Raji (cell line): ENCODE measurements around the gene MLLT6.

Source experiments
- POLR2A ChIP-seq: IDR thresholded peaks from 2 replicates; pipeline ENCODE4 v1.6.1; 2011; ENCODE audit warnings: low read depth, low read length, control low read depth; ENCODE audit not compliant: insufficient read depth

Gene MLLT6

DNA sequence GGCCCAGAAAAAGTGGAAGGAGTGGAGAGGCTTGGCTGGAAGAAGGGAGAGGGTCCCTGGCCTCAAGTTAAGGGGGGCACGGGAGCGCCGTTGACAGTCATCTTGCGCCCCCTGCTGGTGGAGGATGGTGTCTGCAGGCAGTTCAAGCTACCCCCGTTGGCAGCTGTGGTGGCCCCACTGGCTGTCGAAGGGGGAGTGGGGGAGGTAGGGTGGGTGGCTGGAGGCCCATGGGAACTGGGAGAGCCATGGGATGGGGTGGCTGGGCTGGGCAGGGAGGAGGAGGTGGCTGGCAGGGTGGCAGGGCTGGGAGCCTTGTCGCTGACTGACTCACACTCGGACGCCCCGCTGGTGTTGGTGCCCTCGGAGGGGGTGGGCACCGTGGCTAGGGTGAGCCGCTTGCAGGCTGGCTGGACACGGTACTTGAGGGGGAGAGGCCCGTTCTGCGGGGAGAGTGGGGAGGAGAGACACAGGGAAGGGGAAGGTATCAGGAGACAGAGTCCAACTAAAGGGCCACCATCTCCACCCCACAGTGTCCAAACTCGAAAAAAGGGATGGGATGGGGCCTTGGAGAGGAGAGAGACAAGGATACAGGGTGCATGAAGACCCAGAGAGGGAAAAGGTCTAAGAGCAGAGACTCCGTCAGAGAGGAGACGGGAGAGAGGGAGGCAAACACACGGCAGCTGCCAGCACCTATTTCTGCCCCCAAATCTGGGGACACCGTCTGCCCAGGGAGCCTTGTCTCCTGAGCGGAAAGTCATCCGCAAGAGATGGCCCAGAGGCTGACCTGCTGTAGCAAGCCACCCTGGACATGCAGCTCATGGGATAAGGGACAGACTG is 30.3 kb downstream of the MLLT6 start:
- peak; percentile 35; the same call in 1 of the 2 replicates for TF ChIP-seq POLR2A

DNA sequence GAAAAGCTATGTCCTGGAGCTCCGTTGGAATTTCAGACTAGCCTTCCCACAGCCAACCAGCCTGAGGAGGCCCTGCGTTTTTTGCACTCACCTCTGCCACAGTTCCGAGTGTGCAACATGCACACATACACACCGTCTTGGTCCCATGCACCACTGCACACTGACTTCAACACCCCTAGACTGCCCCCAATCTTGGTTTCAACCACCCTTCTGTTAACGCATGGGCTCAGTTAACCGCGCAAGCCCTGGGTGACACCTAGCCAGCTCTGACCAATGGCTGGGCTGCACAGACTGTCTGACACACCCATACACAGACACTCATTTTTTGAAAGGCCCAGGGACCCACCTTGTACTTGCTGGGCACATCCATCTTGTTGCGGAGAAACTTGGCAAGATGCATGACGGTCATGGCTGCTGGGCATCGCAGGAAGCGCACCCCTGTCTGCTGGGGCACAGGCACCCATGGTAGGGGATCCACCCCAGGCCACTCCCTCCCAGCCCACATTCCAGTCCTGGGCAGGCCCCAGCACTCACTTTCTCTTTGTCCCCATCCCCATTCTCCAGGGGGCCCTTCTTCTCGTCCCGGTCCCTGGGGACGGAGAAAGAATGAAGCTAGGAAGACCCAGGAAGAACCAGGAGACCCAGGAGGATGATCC is 33.1 kb downstream of the MLLT6 start:
- TF ChIP-seq POLR2A: 0 out of 2 replicates have a peak, but pooled peaks have one; percentile 25

DNA sequence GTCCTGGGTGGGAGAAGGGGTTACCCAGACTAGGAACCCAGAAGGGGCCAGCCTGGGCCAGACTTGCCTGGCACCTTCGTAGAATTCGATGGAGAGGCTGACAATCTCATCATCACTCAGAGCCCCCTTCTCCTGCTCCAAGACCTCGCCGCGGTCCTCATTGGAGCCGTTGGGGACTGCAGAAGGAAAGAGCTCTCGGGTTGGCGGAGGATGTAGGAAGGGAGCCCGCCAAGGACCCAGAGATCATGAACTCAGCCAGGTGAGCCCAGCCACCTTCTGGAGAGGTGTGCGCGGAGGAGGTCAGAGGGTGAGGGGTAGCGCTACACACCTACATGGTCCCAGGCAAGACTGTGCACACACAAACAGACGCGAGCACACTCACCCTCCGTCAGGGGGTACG is 33.6 kb downstream of the MLLT6 start:
- TF ChIP-seq POLR2A: no peak

DNA sequence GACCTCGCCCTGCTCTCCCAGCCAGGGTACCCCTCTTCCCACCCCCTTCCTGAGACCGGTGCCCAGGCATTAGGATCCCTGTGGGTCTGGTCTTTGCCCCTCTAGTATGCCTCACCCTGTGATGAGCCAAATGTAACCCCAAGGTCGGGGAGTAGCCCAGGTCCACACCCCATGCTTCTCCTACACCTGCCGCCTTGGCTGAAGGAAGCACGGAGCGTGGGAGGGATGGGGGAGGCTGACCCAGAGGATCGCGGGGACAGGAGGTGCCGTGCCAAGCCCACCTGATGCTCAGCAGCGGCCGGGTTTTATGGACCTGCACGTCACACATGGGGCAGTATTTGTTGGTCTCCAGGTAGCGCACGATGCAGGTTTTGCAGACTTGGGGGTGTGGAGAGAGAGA is 34.2 kb downstream of the MLLT6 start:
- TF ChIP-seq POLR2A: no peak

DNA sequence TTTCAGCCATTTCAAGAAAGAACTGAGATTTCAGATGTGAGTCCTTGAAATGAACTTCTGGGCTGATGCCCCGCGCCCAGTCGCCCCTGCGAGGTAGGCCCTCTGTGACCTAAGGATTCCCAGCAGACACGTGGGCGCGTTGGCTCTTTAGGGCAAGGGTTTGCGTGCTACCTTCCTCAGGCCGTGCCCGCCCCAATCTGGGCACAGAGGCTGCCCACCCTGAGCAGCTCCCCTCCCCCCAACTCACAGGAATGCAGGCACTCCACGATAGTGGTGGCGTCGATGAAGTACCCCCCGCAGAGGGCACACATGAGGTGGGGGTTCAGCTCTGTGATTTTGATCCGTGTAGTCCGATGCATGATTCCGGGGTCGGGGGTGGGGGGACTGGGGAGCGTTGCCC is 35.0 kb downstream of the MLLT6 start:
- no peak for TF ChIP-seq POLR2A

DNA sequence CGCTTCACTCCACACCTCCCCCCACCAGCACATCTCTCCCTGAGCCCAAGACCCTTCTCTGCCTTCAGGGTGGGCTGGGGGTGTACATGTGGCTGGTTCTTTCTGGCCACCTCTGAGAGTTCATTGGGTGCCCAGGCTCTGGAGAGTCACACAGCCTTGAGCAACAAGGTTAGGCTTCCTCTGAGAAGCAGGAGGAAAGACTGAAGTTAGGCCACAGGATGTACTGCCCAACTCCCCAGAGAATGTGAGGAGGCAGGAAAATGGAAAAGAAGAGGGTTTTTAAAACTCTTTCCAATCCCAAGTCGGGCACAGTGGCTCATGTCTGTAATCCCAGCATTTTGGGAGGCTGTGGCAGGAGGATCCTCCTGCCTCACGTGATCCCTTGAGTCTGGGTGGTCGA is 35.7 kb downstream of the MLLT6 start:
- no peak for TF ChIP-seq POLR2A

DNA sequence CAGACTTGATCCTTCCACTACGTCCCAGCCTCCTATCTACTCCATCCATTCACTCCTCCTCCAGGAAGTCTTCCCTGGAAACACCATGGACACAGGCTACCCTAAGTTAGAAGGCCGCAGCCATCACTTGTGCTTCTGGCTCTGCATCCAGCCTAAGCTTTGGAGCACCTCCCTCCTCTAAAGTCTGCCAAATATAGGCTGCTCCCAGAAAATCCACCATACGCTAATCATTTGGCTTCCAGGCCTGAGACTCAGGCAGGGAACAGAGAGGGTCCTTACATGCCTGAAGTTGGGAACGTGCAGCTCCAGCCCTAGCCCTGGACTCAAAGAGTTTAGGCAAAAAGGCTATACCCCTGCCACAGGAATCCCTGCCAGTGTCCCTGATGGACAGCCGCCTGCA is 36.4 kb downstream of the MLLT6 start:
- TF ChIP-seq POLR2A: no peak

GRCh38 chr17:38741921-38742410 is 36.9 kb downstream of the MLLT6 start:
- no peak for TF ChIP-seq POLR2A

DNA sequence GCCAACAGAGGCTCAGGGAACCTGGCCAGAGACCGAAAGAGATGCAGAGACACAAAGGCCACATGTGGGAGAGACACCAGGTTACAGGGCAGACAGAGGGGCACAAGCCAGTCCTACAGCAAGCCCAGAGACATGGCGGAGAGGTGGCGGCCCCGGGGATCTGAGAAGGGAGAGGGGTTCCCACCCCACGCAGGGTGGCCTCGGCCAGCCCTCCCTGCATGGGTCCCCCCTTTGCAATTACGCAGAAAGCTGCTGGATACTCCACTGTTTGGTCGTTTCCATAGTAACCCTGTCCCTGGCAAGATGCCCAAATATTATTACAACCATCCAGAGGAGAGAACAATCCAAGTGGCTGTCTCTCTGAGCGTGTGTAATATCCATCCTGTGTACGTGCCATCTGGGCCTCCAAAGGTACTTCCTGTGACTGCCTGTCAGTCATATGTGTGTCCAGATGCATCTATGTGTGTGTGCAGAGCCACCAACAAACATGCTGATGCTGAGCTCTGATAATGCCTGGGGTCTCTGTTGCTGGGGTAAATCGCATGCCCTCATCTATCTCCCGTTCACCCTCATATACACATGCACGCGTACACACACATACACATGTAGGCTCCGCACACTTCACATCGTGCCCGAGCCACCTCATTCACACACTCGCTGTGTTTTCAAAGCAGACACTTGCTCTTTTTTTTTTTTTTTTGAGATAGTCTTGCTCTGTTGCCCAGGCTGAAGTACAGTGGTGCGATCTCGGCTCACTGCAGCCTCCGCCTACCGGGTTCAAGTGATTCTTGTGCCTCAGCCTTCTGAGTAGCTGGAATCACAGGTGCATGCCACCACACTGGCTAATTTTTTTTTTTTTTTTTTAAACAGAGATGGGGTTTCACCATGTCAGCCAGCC is 37.6 kb downstream of the MLLT6 start:
- no peak for TF ChIP-seq POLR2A

- no peak for TF ChIP-seq POLR2A
Measured at GRCh38 chr17:38743556-38744171, 38.6 kb downstream of the MLLT6 start.

- no peak for TF ChIP-seq POLR2A
Measured at GRCh38 chr17:38745545-38745944, 40.5 kb downstream of the MLLT6 start.

DNA sequence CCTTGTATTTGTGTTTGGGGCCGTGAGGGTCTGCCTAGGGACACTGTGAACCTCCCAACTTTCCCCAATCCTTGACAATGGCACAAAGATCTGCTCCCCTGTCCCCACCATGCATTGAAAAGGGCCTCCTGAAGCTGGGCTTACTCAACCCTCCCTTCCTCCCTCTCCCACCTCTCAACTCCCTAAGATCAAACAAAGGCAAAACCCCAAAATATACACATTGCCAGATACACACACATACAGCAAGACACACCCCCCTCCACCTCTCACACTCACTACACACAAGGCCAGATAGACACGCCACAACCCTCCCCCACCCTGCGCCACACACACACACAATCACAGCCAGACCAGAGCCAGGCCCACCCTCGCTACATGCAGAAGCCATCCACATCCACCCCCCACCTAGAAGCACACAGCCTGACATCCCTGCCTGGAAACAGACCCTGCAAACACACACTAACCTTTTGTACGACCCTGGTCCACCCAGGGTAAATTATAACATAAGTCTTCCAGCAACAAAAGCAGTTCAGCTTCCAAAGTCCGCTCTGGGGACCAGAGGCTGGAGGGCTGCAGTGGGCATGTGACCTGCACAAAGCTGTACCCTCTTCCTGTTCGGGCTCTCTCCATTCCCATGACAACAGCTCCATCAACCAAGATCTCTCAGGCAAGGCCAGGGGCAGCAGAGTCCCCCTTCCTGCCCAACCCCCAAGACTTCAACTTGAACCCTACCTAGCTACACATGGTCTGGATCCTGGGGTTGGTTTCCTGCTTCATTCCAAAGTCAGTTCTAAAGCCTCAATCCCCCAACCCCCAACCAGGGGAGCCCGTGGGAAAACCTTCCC is 41.2 kb downstream of the MLLT6 start:
- no peak for TF ChIP-seq POLR2A

DNA sequence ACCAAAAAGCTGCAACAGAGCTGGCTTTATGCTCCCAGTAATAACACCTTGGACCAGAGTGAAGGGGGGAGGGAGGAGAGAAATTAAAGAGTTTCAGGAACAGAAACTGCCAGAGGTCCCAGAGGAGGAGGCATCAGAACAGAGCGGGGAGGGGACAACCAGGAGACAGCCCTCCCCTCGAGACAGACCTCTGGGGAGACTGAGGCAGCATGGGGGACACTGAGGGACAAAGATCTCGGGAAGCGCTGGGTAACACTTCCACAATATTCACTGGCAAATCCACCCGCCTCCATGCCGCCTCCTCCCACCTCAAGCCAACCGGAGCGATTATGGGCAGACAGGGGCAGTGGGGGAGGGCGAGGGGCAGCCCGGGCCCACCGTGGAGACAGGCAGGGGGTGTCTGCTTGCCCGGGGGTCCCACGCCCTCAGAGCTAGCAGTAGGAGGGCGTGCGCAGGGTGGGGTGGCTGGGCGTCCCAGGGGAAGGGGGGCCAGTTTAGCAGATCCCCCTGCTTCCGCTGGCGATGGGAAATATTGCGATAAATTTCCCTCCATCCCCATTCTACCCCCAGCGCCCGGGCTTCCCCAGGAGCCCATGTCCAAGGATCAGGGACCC is 41.9 kb downstream of the MLLT6 start:
- TF ChIP-seq POLR2A: peak; percentile 27; the same call in 1 of the 2 replicates
